ENCODE measurements around the gene ASPA. TPM values are rescaled to one million over a fixed set of nuclear protein-coding genes. Genes with fewer than 3 reads are reported as not detected.

Gene ASPA
- total and polyA plus RNA-seq, 2 experiments from 2014 or later: 0.13 TPM; not detected in 1

- TF ChIP-seq ZNF462 (CRISPR knock-in tag; IDR thresholded peaks at IDR 0.05) (no peak), REST (IDR thresholded peaks at IDR 0.05; ENCODE audit: unreplicated experiment) (no peak)
Measured at GRCh38 chr17:3527896-3528295, 52.1 kb downstream of the ASPA start (continued).

- Histone ChIP-seq H3K4me3 (no peak overlapping the region), H3F3A (replicated peaks; ENCODE audit: low read depth) (no peaks in the 10 kb centered on the region), H2AFZ (no peak overlapping the region), H3K36me3 (ENCODE audit: insufficient read depth) (no peaks in the 10 kb centered on the region), H3K27me3 (ENCODE audit: insufficient read depth) (no peaks in the 10 kb centered on the region), H3K4me1 (ENCODE audit: insufficient read depth) (no peaks in the 10 kb centered on the region), H3K9me2 (ENCODE audit: insufficient read depth) (no peaks in the 10 kb centered on the region), H3K27ac (ENCODE audit: low read depth) (no peak overlapping the region), H4K20me1 (replicated peaks; ENCODE audit: insufficient read depth) (no peaks in the 10 kb centered on the region), H3K79me2 (replicated peaks; ENCODE audit: insufficient read depth) (no peaks in the 10 kb centered on the region), H3K4me2 (no peak overlapping the region)
- peaks cover 3% of the 10 kb centered on the region for H3K27me3 Mint-ChIP-seq (ENCODE audit: insufficient read depth, low read depth, poor library complexity)
- peaks cover 9% of the 10 kb centered on the region; the same call in 2 of the 3 replicates for H3K4me1 Mint-ChIP-seq
- no peak for DNase-seq (ENCODE audit: low spot score)
- H3K27ac Mint-ChIP-seq: no peak overlapping the region
- no peak for ATAC-seq
- H3K4me3 Mint-ChIP-seq: no peak overlapping the region
- no peaks in the 10 kb centered on the region; the same call in 2 of the 3 replicates for H3K9me3 Mint-ChIP-seq
- H3K36me3 Mint-ChIP-seq (ENCODE audit: low read depth): no peaks in the 10 kb centered on the region; the same call in 2 of the 3 replicates
- TF ChIP-seq EZH2phosphoT487 (IDR thresholded peaks at IDR 0.05; ENCODE audit: unreplicated experiment): no peak
- no peak for TF ChIP-seq NANOG (IDR thresholded peaks at IDR 0.05; ENCODE audit: borderline replicate concordance)
- TF ChIP-seq JUNB (IDR thresholded peaks at IDR 0.05; ENCODE audit: unreplicated experiment): no peak
- TF ChIP-seq POLR2AphosphoS5 (IDR thresholded peaks at IDR 0.05; ENCODE audit: low read depth): no peak
- no peak for TF ChIP-seq STAT1 (IDR thresholded peaks at IDR 0.05; ENCODE audit: unreplicated experiment)
Measured at GRCh38 chr17:3528403-3528851, 52.6 kb downstream of the ASPA start.

Data from GM23338 (cell line).